Measurements from ENCODE around the gene ELMO1. TPM values are rescaled to one million over a fixed set of nuclear protein-coding genes. Genes with fewer than 3 reads are reported as not detected.

ELMO1 gene
- total and polyA plus RNA-seq, 2 of the 13 experiments (the other 11 are each of a cell fraction or from before 2014, with no cell fraction given): 0.11 to 0.17 TPM

DNA sequence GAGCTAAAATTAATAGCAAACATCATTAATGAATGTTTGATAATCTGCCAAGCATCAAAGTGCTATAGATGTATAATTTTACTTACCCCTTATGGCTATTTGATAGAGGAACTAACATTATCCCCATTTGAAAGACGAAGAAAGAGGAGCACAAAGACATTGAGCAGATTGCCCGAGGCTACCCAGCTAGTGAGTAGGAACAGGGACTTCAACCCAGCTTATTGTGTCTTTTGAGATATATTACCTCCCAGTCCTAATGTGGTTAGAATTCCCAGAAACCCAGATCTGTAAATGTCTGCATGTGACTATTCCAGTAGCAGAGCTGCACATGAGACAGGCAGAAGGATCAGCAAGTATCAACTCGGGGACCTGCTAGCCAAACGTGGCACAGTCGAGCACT, 564.3 kb downstream of the ELMO1 start (continued):
- TF ChIP-seq, protein P1, sequence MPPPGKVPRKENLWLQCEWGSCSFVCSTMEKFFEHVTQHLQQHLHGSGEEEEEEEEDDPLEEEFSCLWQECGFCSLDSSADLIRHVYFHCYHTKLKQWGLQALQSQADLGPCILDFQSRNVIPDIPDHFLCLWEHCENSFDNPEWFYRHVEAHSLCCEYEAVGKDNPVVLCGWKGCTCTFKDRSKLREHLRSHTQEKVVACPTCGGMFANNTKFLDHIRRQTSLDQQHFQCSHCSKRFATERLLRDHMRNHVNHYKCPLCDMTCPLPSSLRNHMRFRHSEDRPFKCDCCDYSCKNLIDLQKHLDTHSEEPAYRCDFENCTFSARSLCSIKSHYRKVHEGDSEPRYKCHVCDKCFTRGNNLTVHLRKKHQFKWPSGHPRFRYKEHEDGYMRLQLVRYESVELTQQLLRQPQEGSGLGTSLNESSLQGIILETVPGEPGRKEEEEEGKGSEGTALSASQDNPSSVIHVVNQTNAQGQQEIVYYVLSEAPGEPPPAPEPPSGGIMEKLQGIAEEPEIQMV (CRISPR knock-in tag; IDR thresholded peaks at IDR 0.05; ENCODE audit: low read depth): no peak
- no peak for TF ChIP-seq ZNF274 (CRISPR knock-in tag; IDR thresholded peaks at IDR 0.05)
- no peak for TF ChIP-seq ELF4 (CRISPR knock-in tag; IDR thresholded peaks at IDR 0.05; ENCODE audit: borderline replicate concordance)
- TF ChIP-seq SNRNP70 (IDR thresholded peaks at IDR 0.05; ENCODE audit: low read depth, low read length): no peak
- no peak for TF ChIP-seq PITX1 (CRISPR knock-in tag; IDR thresholded peaks at IDR 0.05)
- TF ChIP-seq, protein P2, sequence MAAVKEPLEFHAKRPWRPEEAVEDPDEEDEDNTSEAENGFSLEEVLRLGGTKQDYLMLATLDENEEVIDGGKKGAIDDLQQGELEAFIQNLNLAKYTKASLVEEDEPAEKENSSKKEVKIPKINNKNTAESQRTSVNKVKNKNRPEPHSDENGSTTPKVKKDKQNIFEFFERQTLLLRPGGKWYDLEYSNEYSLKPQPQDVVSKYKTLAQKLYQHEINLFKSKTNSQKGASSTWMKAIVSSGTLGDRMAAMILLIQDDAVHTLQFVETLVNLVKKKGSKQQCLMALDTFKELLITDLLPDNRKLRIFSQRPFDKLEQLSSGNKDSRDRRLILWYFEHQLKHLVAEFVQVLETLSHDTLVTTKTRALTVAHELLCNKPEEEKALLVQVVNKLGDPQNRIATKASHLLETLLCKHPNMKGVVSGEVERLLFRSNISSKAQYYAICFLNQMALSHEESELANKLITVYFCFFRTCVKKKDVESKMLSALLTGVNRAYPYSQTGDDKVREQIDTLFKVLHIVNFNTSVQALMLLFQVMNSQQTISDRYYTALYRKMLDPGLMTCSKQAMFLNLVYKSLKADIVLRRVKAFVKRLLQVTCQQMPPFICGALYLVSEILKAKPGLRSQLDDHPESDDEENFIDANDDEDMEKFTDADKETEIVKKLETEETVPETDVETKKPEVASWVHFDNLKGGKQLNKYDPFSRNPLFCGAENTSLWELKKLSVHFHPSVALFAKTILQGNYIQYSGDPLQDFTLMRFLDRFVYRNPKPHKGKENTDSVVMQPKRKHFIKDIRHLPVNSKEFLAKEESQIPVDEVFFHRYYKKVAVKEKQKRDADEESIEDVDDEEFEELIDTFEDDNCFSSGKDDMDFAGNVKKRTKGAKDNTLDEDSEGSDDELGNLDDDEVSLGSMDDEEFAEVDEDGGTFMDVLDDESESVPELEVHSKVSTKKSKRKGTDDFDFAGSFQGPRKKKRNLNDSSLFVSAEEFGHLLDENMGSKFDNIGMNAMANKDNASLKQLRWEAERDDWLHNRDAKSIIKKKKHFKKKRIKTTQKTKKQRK (IDR thresholded peaks at IDR 0.05; ENCODE audit: low read length): no peak
- TF ChIP-seq ZBTB42 (CRISPR knock-in tag; IDR thresholded peaks at IDR 0.05): no peak
- no peak for TF ChIP-seq NONO (IDR thresholded peaks at IDR 0.05)
- no peak for TF ChIP-seq NONO (CRISPR knock-in tag; conservative IDR thresholded peaks at IDR 0.05)

Measured in HepG2 (cell line).